Transverse colon (tissue), 3 donors: ENCODE results near the gene SUPT5H.

Experiments used
- CTCF ChIP-seq, 5 experiments: fragments of 200-600 bp in 3 of 5; fragments of 450-650 bp in 2 of 5; sonication (generic) in 3 of 5; IDR thresholded peaks; 1 replicate in 2 of 5; 2 replicates in 3 of 5; pipeline ENCODE4 v1.5.1; 2016 to 2017; ENCODE audit warnings: antibody characterized with exemption in 5 of 5, inconsistent platforms in 3 of 5, mild to moderate bottlenecking in 2 of 5, moderate library complexity in 1 of 5
- POLR2A ChIP-seq: fragments of 450-650 bp; IDR thresholded peaks from one replicate; pipeline ENCODE4 v1.6.1; 2016; ENCODE audit warnings: antibody characterized with exemption, mild to moderate bottlenecking, moderate library complexity

GRCh38 chr19:39518458-39518857 is 73.1 kb downstream of the SUPT5H start:
- TF ChIP-seq CTCF (IDR thresholded peaks at IDR 0.05) (no peak), POLR2A (no peak)
